ENCODE measurements around the gene MRPL27.

GRCh38 chr17:50370052-50370451 lies 2.9 kb downstream of the MRPL27 start:
- TF ChIP-seq EZH2phosphoT487 (IDR thresholded peaks at IDR 0.05; ENCODE audit: borderline replicate concordance) (no peak), CTCF (conservative IDR thresholded peaks at IDR 0.05; ENCODE audit: low read length) (no peak)
